Heart left ventricle (tissue), 13 donors: Measurements from ENCODE around the gene TAF7.

Source experiments
- CTCF ChIP-seq, 12 donors: fragments of 200-600 bp; sonication (generic) in 4 of 12; IDR thresholded peaks; one replicate each; pipeline versions ENCODE4 v1.5.0 to v1.8.0; 2018 to 2022; ENCODE audit warnings: antibody characterized with exemption in 12 of 12, mild to moderate bottlenecking in 5 of 12
- POLR2A ChIP-seq, 2 donors: fragments of 450-650 bp; IDR thresholded peaks; one replicate each; pipeline ENCODE4 v1.6.1; 2017; ENCODE audit warnings: antibody characterized with exemption in 2 of 2, mild to moderate bottlenecking in 2 of 2, moderate library complexity in 2 of 2
- donor health status: ischemic (EF 13 %, LVEDD 7.1; RV severe dilation, severe dysfunction).
- donor health status: DM: no; HTN: yes; CAD: no.
- donor health status: DM: no; HTN: no; CAD: no.
- donor health status: ischemic (EF 25% LVEDD 6.9; RV normal size, moderate dysfunction).
- donor health status: ischemic (EF 25% LVEDD 5.7; RV mildly dilated, moderate dysfunction).
- donor health status: ischemic (EF 35%, LVEDD 5.7; RV mildly dilated, moderate dysfunction).
- donor health status: nonischemic (EF 11% LVEDD 7.7; RV severe dilation, severe dysfunction).
- donor health status: DM: yes; HTN: yes; CAD: no.
- donor health status: PGD.
- donor health status: ischemic (EF 29% LVEDD 5.4; RV normal size, mild dysfunction).
- donor health status: nonischemic (EF 23%, LVEDD 6.1; RV moderate dilation, normal function).

GRCh38 chr5:141349917-141350619, 29.5 kb upstream of the TAF7 start, which contains the start of gene PCDHGB1:
- TF ChIP-seq CTCF (IDR thresholded peaks at IDR 0.05): peak; percentile 31 to 70 (median 49)
- TF ChIP-seq POLR2A (IDR thresholded peaks at IDR 0.05): no peak
